Measurements from ENCODE around the gene FPR3.

Gene FPR3

GRCh38 chr19:51788029-51788428 is 6.9 kb upstream of the FPR3 start:
- no peak for TF ChIP-seq REST (IDR thresholded peaks at IDR 0.05; ENCODE audit: insufficient replicate concordance, low read depth)
- TF ChIP-seq POLR2AphosphoS5 (IDR thresholded peaks at IDR 0.05; ENCODE audit: low read depth) = no peak
- TF ChIP-seq GABPA (IDR thresholded peaks at IDR 0.05; ENCODE audit: low read depth) = no peak
- no peak for TF ChIP-seq CTCF (IDR thresholded peaks at IDR 0.05; ENCODE audit: insufficient read depth, low read length)
- no peak for TF ChIP-seq SPI1 (IDR thresholded peaks at IDR 0.05; ENCODE audit: borderline replicate concordance, low read depth)
- no peaks in the 10 kb centered on the region for H3K27me3 ChIP-seq (ENCODE audit: insufficient read depth, poor library complexity, severe bottlenecking)
- H3K27ac ChIP-seq (replicated peaks) = no peak overlapping the region
- no peak overlapping the region for H3K4me3 ChIP-seq (replicated peaks; ENCODE audit: insufficient read depth, low read length)
- DNase-seq (ENCODE audit: low read depth in 1 of 2, low spot score in 1 of 2) = no peak

- TF ChIP-seq SPI1 (IDR thresholded peaks at IDR 0.05; ENCODE audit: borderline replicate concordance, low read depth) (no peak), REST (IDR thresholded peaks at IDR 0.05; ENCODE audit: insufficient replicate concordance, low read depth) (no peak), POLR2AphosphoS5 (IDR thresholded peaks at IDR 0.05; ENCODE audit: low read depth) (no peak), CTCF (IDR thresholded peaks at IDR 0.05; ENCODE audit: insufficient read depth, low read length) (no peak), GABPA (IDR thresholded peaks at IDR 0.05; ENCODE audit: low read depth) (no peak)
- Histone ChIP-seq H3K27ac (replicated peaks) (no peak overlapping the region), H3K4me3 (replicated peaks; ENCODE audit: insufficient read depth, low read length) (no peak overlapping the region), H3K27me3 (ENCODE audit: insufficient read depth, poor library complexity, severe bottlenecking) (no peaks in the 10 kb centered on the region)
- no peak for DNase-seq (ENCODE audit: low read depth in 1 of 2, low spot score in 1 of 2)
Measured at GRCh38 chr19:51789061-51789795, 5.7 kb upstream of the FPR3 start.

GRCh38 chr19:51792932-51793331 is 2.0 kb upstream of the FPR3 start:
- Histone ChIP-seq H3K27ac (replicated peaks) (no peak overlapping the region), H3K27me3 (ENCODE audit: insufficient read depth, poor library complexity, severe bottlenecking) (no peaks in the 10 kb centered on the region), H3K4me3 (replicated peaks; ENCODE audit: insufficient read depth, low read length) (no peak overlapping the region)
- no peak for TF ChIP-seq REST (IDR thresholded peaks at IDR 0.05; ENCODE audit: insufficient replicate concordance, low read depth)
- no peak for TF ChIP-seq SPI1 (IDR thresholded peaks at IDR 0.05; ENCODE audit: borderline replicate concordance, low read depth)
- TF ChIP-seq POLR2AphosphoS5 (IDR thresholded peaks at IDR 0.05; ENCODE audit: low read depth) = no peak
- no peak for TF ChIP-seq CTCF (IDR thresholded peaks at IDR 0.05; ENCODE audit: insufficient read depth, low read length)
- TF ChIP-seq GABPA (IDR thresholded peaks at IDR 0.05; ENCODE audit: low read depth) = no peak
- no peak for DNase-seq (ENCODE audit: low read depth in 1 of 2, low spot score in 1 of 2)
